Right lobe of liver (tissue), 6 donors: ENCODE data around the gene COL4A1. TPM values are rescaled to one million over a fixed set of nuclear protein-coding genes. Genes with fewer than 3 reads are reported as not detected.

Experiments used
- ATAC-seq, 4 donors: fragments of 200-7000 bp; cut with Tn5 transposase; one replicate each; pipeline ENCODE4 v1.9.1; 2020; ENCODE audit warnings: mild to moderate bottlenecking in 4 of 4, moderate library complexity in 4 of 4
- DNase-seq, 3 donors: peaks; one replicate each; pipeline ENCODE4 v3.0.0-alpha.2; 2020
- H3K27ac ChIP-seq, 3 donors: fragments of 200-600 bp; one replicate each; pipeline ENCODE4 v1.8.0; 2022
- H3K27me3 ChIP-seq, 2 donors: fragments of 200-600 bp; one replicate each; pipeline ENCODE4 v1.8.0; 2022
- H3K36me3 ChIP-seq, 4 donors: fragments of 200-600 bp; sonication (generic) in 1 of 4; one replicate each; pipeline versions ENCODE4 v1.5.1 to v1.8.0; 2017 to 2022; ENCODE audit warnings: control low read depth in 1 of 4
- H3K4me1 ChIP-seq, 4 donors: fragments of 200-600 bp; sonication (generic) in 1 of 4; one replicate each; pipeline versions ENCODE4 v1.5.1 to v1.8.0; 2017 to 2022; ENCODE audit warnings: control low read depth in 1 of 4
- H3K4me3 ChIP-seq, 3 donors: fragments of 200-600 bp; one replicate each; pipeline ENCODE4 v1.8.0; 2022
- H3K9me3 ChIP-seq, 4 donors: fragments of 200-600 bp; sonication (generic) in 1 of 4; one replicate each; pipeline versions ENCODE4 v1.5.1 to v1.8.0; 2017 to 2022; ENCODE audit warnings: control low read depth in 1 of 4
- CTCF ChIP-seq, 4 donors: fragments of 200-600 bp in 3 of 4; fragments of 450-650 bp in 1 of 4; IDR thresholded peaks; one replicate each; pipeline versions ENCODE4 v1.5.1 to v1.8.0; 2016 to 2022; ENCODE audit warnings: antibody characterized with exemption in 4 of 4, mild to moderate bottlenecking in 2 of 4
- POLR2A ChIP-seq: fragments of 450-650 bp; IDR thresholded peaks from one replicate; pipeline ENCODE4 v1.6.1; 2017; ENCODE audit warnings: antibody characterized with exemption, mild to moderate bottlenecking
- WGBS: methylation state at CpG from one replicate; pipeline ENCODE4 v1.1.6; 2018; ENCODE audit warnings: low coverage, low lambda C conversion rate; ENCODE audit not compliant: insufficient coverage; ENCODE audit errors: missing lambda C conversion rate; 5-methylcytosine and 5-hydroxymethylcytosine counted together
- intact Hi-C, 2 donors: fragments of 100-400 bp; cut with DNase I; formaldehyde crosslinking; loops; one replicate each; pipeline versions ENCODE4 v1.11.2 to v1.14.1; 2022
- total RNA-seq, 6 experiments: library from RNA; depleted of rRNA in 2 of 6; stranded (reverse); fragments of >200 nt in 2 of 6; fragmentation: NEBNext Ultra II Directional in 3 of 6; extraction: Animal tissue kit (Norgen Biotek cat#: 25700) in 3 of 6; gene quantifications; one replicate each; pipeline versions ENCODE4 v1.1.0 to v1.2.4, GENCODE V29; 2016 to 2023
- donor health status: DM: no; HTN: yes; CAD: no.
- donor health status: DM: no; HTN: no; CAD: no.
- donor health status: DM: no; HTN: no; CAD: no.
- donor health status: DM: no; HTN: yes; CAD: no.
- donor health status: DM: no; HTN: yes; CAD: no.

The COL4A1 gene
- total RNA-seq, 6 experiments from 2014 or later, result 8.0 to 89.8 (median 41.1) TPM

- peak; percentile 6 for TF ChIP-seq POLR2A
- TF ChIP-seq CTCF (IDR thresholded peaks at IDR 0.05), result no peak
- H3K36me3 ChIP-seq, result no peaks in the 10 kb centered on the region
- no peaks in the 10 kb centered on the region for H3K9me3 ChIP-seq
- DNase-seq (no peak), ATAC-seq (no peak)
- no peaks in the 10 kb centered on the region for H3K27me3 ChIP-seq
- H3K4me3 ChIP-seq, result peak overlapping the region; percentile 41 to 65 (median 61)
- intact Hi-C loops, result no loop called here
- 39% methylated on average over 4 of the region's 8 CpGs for WGBS
- peak overlapping the region in 1 of 3 donors; percentile 52 for H3K27ac ChIP-seq
- peaks cover 0 to 7% (median 3%) of the 10 kb centered on the region in 4 donors for H3K4me1 ChIP-seq
Measured at GRCh38 chr13:110138700-110139036, 168.3 kb downstream of the COL4A1 start.

- peak overlapping the region; percentile 41 to 65 (median 61) for H3K4me3 ChIP-seq
- peak in 2 of 4 donors; percentile 3 to 16 for TF ChIP-seq CTCF (IDR thresholded peaks at IDR 0.05)
- TF ChIP-seq POLR2A, result peak; percentile 61
- DNase-seq, result peak; percentile 64 to 79 (median 69)
- ATAC-seq, result peak; percentile 80 to 81 (median 80)
- no peaks in the 10 kb centered on the region for H3K36me3 ChIP-seq
- WGBS, result 0% methylated on average over 14 of the region's 60 CpGs
- no peaks in the 10 kb centered on the region for H3K9me3 ChIP-seq
- H3K27me3 ChIP-seq, result no peaks in the 10 kb centered on the region
- intact Hi-C loops, result no loop called here
- peak overlapping the region in 2 of 3 donors; percentile 45 to 52 for H3K27ac ChIP-seq
- peaks cover 0 to 7% (median 3%) of the 10 kb centered on the region in 4 donors for H3K4me1 ChIP-seq
Measured at GRCh38 chr13:110138010-110138699, 168.8 kb downstream of the COL4A1 start.

GRCh38 chr13:110137680-110138009 is 169.3 kb downstream of the COL4A1 start:
- DNase-seq (peak; percentile 59 to 68 (median 68)), ATAC-seq (peak; percentile 80 to 93 (median 88))
- H3K27me3 ChIP-seq, result no peaks in the 10 kb centered on the region
- no peaks in the 10 kb centered on the region for H3K9me3 ChIP-seq
- TF ChIP-seq POLR2A (no peak), CTCF (IDR thresholded peaks at IDR 0.05) (peak; percentile 30 to 52 (median 41))
- no peaks in the 10 kb centered on the region for H3K36me3 ChIP-seq
- WGBS, result 0% methylated on average over 5 of the region's 7 CpGs
- H3K4me1 ChIP-seq, result peaks cover 0 to 7% (median 3%) of the 10 kb centered on the region in 4 donors
- peak overlapping the region; percentile 41 to 65 (median 61) for H3K4me3 ChIP-seq
- peak overlapping the region in 2 of 3 donors; percentile 45 to 52 for H3K27ac ChIP-seq
- intact Hi-C loops, result no loop called here

- intact Hi-C loops, result no loop called here
- no peaks in the 10 kb centered on the region for H3K27me3 ChIP-seq
- no peak for DNase-seq
- no peak overlapping the region for H3K4me3 ChIP-seq
- H3K9me3 ChIP-seq, result no peaks in the 10 kb centered on the region
- no peak for ATAC-seq
- no peak for TF ChIP-seq CTCF (IDR thresholded peaks at IDR 0.05)
- no peak for TF ChIP-seq POLR2A
- peaks cover 0 to 7% (median 3%) of the 10 kb centered on the region in 4 donors for H3K4me1 ChIP-seq
- peak overlapping the region in 2 of 3 donors; percentile 45 to 52 for H3K27ac ChIP-seq
- H3K36me3 ChIP-seq, result no peaks in the 10 kb centered on the region
- WGBS, result 31% methylated on average over 11 of the region's 16 CpGs
Measured at GRCh38 chr13:110136660-110137585, 170.0 kb downstream of the COL4A1 start.
